ENCODE data around the gene SOX9.

- TF ChIP-seq TAF1 (IDR thresholded peaks at IDR 0.05; ENCODE audit: low read depth) = no peak
- TF ChIP-seq EP300 (IDR thresholded peaks at IDR 0.05; ENCODE audit: borderline replicate concordance) = no peak
- TF ChIP-seq, protein P1, sequence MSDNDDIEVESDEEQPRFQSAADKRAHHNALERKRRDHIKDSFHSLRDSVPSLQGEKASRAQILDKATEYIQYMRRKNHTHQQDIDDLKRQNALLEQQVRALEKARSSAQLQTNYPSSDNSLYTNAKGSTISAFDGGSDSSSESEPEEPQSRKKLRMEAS (IDR thresholded peaks at IDR 0.05) = no peak
- TF ChIP-seq RAD21 (IDR thresholded peaks at IDR 0.05; ENCODE audit: low read depth) = no peak
Measured at GRCh38 chr17:72126575-72127486, 6.0 kb downstream of the SOX9 start.
